ENCODE measurements around the gene HSBP1L1. TPM values are rescaled to one million over a fixed set of nuclear protein-coding genes. Genes with fewer than 3 reads are reported as not detected.

HSBP1L1 gene
- total RNA-seq, 1 donor from 2014 or later, result 28.2 TPM

- DNase-seq (ENCODE audit: low read depth) (no peak), FAIRE-seq (no peak)
- H3K36me3 ChIP-seq (ENCODE audit: control insufficient read depth, insufficient read depth, low read length), result peaks cover 18% of the 10 kb centered on the region
- TF ChIP-seq CTCF (IDR thresholded peaks at IDR 0.05; ENCODE audit: insufficient read depth, low read length, severe bottlenecking), result no peak
- no peak overlapping the region for H3K4me3 ChIP-seq (ENCODE audit: low read depth, low read length)
- H3K27me3 ChIP-seq (ENCODE audit: control insufficient read depth, insufficient read depth, low read length), result no peaks in the 10 kb centered on the region
Measured at GRCh38 chr18:79917169-79917852, 47.1 kb upstream of the HSBP1L1 start.

GRCh38 chr18:79917853-79918614 lies 46.4 kb upstream of the HSBP1L1 start:
- H3K4me3 ChIP-seq (ENCODE audit: low read depth, low read length), result no peak overlapping the region
- peaks cover 17% of the 10 kb centered on the region for H3K36me3 ChIP-seq (ENCODE audit: control insufficient read depth, insufficient read depth, low read length)
- H3K27me3 ChIP-seq (ENCODE audit: control insufficient read depth, insufficient read depth, low read length), result no peaks in the 10 kb centered on the region
- no peak for DNase-seq (ENCODE audit: low read depth)
- no peak for FAIRE-seq
- TF ChIP-seq CTCF (IDR thresholded peaks at IDR 0.05; ENCODE audit: insufficient read depth, low read length, severe bottlenecking), result no peak

GRCh38 chr18:79918615-79919011 lies 45.8 kb upstream of the HSBP1L1 start:
- no peak for TF ChIP-seq CTCF (IDR thresholded peaks at IDR 0.05; ENCODE audit: insufficient read depth, low read length, severe bottlenecking)
- H3K36me3 ChIP-seq (ENCODE audit: control insufficient read depth, insufficient read depth, low read length), result peaks cover 16% of the 10 kb centered on the region
- no peak for FAIRE-seq
- H3K4me3 ChIP-seq (ENCODE audit: low read depth, low read length), result no peak overlapping the region
- DNase-seq (ENCODE audit: low read depth), result no peak
- H3K27me3 ChIP-seq (ENCODE audit: control insufficient read depth, insufficient read depth, low read length), result no peaks in the 10 kb centered on the region

- peaks cover 16% of the 10 kb centered on the region for H3K36me3 ChIP-seq (ENCODE audit: control insufficient read depth, insufficient read depth, low read length)
- no peaks in the 10 kb centered on the region for H3K27me3 ChIP-seq (ENCODE audit: control insufficient read depth, insufficient read depth, low read length)
- DNase-seq (ENCODE audit: low read depth), result no peak
- TF ChIP-seq CTCF (IDR thresholded peaks at IDR 0.05; ENCODE audit: insufficient read depth, low read length, severe bottlenecking), result no peak
- FAIRE-seq, result no peak
- H3K4me3 ChIP-seq (ENCODE audit: low read depth, low read length), result no peak overlapping the region
Measured at GRCh38 chr18:79919089-79919488, 45.4 kb upstream of the HSBP1L1 start.

GRCh38 chr18:79921984-79922965 lies 42.2 kb upstream of the HSBP1L1 start:
- Histone ChIP-seq H3K27me3 (ENCODE audit: control insufficient read depth, insufficient read depth, low read length) (no peaks in the 10 kb centered on the region), H3K4me3 (ENCODE audit: low read depth, low read length) (no peak overlapping the region), H3K36me3 (ENCODE audit: control insufficient read depth, insufficient read depth, low read length) (peaks cover 8% of the 10 kb centered on the region)
- FAIRE-seq (no peak), DNase-seq (ENCODE audit: low read depth) (no peak)
- TF ChIP-seq CTCF (IDR thresholded peaks at IDR 0.05; ENCODE audit: insufficient read depth, low read length, severe bottlenecking), result no peak

All from bronchial epithelial cell (primary cell).